Neuron (in vitro differentiated cells): ENCODE data around the gene GNPTG.

Experiments used
- H2AFZ ChIP-seq: one replicate; pipeline ENCODE4 v1.6.1; 2013; ENCODE audit warnings: low read depth, mild to moderate bottlenecking, inconsistent platforms, low read length, moderate library complexity
- H3K27me3 ChIP-seq: one replicate; pipeline ENCODE4 v1.6.1; 2013; ENCODE audit warnings: low read length; ENCODE audit not compliant: insufficient read depth
- H3K36me3 ChIP-seq: one replicate; pipeline ENCODE4 v1.6.1; 2013; ENCODE audit warnings: low read length; ENCODE audit not compliant: insufficient read depth
- H3K4me1 ChIP-seq: one replicate; pipeline ENCODE4 v1.6.1; 2013; ENCODE audit warnings: low read length; ENCODE audit not compliant: insufficient read depth
- H3K4me3 ChIP-seq: 2 replicates; pipeline ENCODE4 v1.5.1; 2013; ENCODE audit warnings: mild to moderate bottlenecking, low read length, moderate library complexity
- H3K9me3 ChIP-seq: one replicate; pipeline ENCODE4 v1.6.1; 2013; ENCODE audit warnings: low read length

Gene GNPTG

GRCh38 chr16:1313721-1314369, 37.9 kb upstream of the GNPTG start:
- Histone ChIP-seq H3K36me3 (peaks cover 70% of the 10 kb centered on the region), H3K27me3 (no peaks in the 10 kb centered on the region), H3K4me3 (no peak overlapping the region), H2AFZ (no peak overlapping the region), H3K9me3 (no peaks in the 10 kb centered on the region), H3K4me1 (peaks cover 24% of the 10 kb centered on the region)

DNA sequence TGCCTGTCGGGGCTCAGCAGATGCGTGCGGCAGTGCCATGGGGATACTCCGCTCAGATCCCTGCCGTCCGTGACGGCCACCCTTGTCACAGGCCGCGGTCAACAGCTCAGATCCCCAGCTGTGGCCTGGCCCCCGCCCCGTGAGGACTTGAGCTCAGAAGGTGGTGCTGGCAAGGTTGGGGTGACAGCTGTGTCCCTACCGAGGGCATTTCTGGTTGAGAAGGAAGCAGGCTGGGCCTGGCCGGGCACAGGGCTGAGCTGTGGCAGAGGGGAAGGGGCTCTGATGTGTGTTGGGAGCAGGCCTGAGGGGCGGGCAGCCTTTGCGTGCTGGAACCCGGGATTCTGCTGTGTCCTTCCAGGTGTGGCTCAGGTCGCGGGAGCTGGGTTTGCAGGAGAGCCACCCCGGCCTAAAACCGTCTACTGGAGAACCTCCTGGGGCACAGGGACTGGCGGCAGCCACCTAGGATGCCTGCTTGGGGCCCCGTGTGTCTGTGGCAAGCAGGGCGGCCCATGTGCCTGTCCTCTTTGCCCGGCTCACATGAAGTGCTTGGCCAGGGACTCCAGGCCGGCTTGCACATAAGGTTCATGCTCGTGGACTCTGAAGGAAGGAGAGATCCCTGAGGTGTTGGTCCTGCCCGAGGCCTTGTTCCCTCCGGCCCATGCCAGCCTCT, 37.2 kb upstream of the GNPTG start:
- peaks cover 76% of the 10 kb centered on the region for H3K36me3 ChIP-seq
- H3K27me3 ChIP-seq: no peaks in the 10 kb centered on the region
- H3K4me1 ChIP-seq: peaks cover 24% of the 10 kb centered on the region
- H2AFZ ChIP-seq: no peak overlapping the region
- H3K4me3 ChIP-seq: no peak overlapping the region
- H3K9me3 ChIP-seq: no peaks in the 10 kb centered on the region

GRCh38 chr16:1315081-1316032, 36.4 kb upstream of the GNPTG start:
- Histone ChIP-seq H3K27me3 (no peaks in the 10 kb centered on the region), H2AFZ (no peak overlapping the region), H3K4me3 (no peak overlapping the region), H3K4me1 (peaks cover 22% of the 10 kb centered on the region), H3K9me3 (no peaks in the 10 kb centered on the region), H3K36me3 (peaks cover 85% of the 10 kb centered on the region)

GRCh38 chr16:1316033-1316405, 35.7 kb upstream of the GNPTG start:
- no peak overlapping the region for H2AFZ ChIP-seq
- H3K4me1 ChIP-seq: peaks cover 15% of the 10 kb centered on the region
- H3K36me3 ChIP-seq: peaks cover 91% of the 10 kb centered on the region
- no peaks in the 10 kb centered on the region for H3K27me3 ChIP-seq
- H3K4me3 ChIP-seq: no peak overlapping the region
- H3K9me3 ChIP-seq: no peaks in the 10 kb centered on the region

DNA sequence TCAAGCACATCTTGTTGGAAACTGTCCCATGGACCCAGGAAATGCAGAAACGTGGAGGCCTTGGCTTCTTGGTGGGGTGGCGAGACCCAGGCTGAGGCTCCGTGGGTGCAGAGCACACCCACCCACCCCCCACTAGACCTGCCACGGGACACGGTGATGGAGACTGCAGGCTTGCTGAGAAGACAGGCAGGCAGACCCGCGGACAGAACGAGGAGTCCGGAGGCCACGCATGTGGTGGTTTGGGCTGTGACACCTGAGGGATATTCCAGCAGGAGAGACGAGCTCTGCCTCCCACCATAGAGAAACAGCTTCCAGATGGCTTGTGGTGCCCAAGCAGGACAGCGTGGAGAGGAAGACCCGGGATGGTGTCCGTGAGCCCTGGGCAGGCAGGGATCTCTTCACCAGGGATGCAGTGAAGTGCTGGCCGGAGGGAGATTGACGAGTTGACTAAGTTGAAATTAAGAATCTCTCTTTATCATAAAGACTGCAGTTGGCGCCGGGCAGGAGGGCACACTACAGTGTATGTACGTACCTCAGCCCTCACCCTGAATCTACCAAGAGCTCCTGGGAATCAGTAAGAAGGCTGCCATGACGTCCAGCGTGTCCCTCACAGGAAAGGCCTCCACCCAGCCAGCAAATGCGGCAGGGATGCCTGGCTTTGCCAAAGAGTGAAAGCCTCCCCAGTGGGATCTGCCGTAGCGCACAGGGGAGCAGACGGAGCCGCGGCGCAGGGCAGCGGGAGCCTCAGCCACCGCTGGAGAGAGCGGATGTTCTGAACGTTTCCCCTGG, 34.1 kb upstream of the GNPTG start:
- Histone ChIP-seq H3K36me3 (peaks cover 88% of the 10 kb centered on the region), H3K4me1 (no peaks in the 10 kb centered on the region), H2AFZ (no peak overlapping the region), H3K4me3 (no peak overlapping the region), H3K9me3 (no peaks in the 10 kb centered on the region), H3K27me3 (no peaks in the 10 kb centered on the region)

- Histone ChIP-seq H3K4me3 (no peak overlapping the region), H3K9me3 (no peaks in the 10 kb centered on the region), H3K36me3 (peaks cover 86% of the 10 kb centered on the region), H3K27me3 (no peaks in the 10 kb centered on the region), H2AFZ (no peak overlapping the region), H3K4me1 (no peaks in the 10 kb centered on the region)
Observed at GRCh38 chr16:1318268-1318545, 33.5 kb upstream of the GNPTG start.

GRCh38 chr16:1319041-1319440, 32.7 kb upstream of the GNPTG start:
- Histone ChIP-seq H2AFZ (no peak overlapping the region), H3K27me3 (no peaks in the 10 kb centered on the region), H3K9me3 (no peaks in the 10 kb centered on the region), H3K36me3 (peaks cover 88% of the 10 kb centered on the region), H3K4me1 (no peaks in the 10 kb centered on the region), H3K4me3 (no peak overlapping the region)

DNA sequence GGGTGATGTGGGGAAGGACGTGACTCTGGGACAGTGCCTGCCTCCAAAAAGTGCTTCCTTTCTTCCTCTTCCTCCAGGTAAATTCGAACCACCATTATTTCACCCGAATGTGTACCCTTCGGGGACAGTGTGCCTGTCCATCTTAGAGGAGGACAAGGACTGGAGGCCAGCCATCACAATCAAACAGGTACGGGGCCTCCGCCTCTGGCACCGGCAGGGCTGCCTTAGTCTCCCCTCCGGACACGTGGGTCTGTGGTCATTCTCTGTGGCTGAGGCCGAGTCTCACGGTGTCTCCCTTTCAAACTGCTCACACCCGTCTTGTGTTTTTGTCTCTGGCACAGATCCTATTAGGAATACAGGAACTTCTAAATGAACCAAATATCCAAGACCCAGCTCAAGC, 31.6 kb upstream of the GNPTG start:
- H2AFZ ChIP-seq: no peak overlapping the region
- H3K36me3 ChIP-seq: peaks cover 85% of the 10 kb centered on the region
- H3K4me3 ChIP-seq: no peak overlapping the region
- no peaks in the 10 kb centered on the region for H3K27me3 ChIP-seq
- no peaks in the 10 kb centered on the region for H3K4me1 ChIP-seq
- no peaks in the 10 kb centered on the region for H3K9me3 ChIP-seq

DNA sequence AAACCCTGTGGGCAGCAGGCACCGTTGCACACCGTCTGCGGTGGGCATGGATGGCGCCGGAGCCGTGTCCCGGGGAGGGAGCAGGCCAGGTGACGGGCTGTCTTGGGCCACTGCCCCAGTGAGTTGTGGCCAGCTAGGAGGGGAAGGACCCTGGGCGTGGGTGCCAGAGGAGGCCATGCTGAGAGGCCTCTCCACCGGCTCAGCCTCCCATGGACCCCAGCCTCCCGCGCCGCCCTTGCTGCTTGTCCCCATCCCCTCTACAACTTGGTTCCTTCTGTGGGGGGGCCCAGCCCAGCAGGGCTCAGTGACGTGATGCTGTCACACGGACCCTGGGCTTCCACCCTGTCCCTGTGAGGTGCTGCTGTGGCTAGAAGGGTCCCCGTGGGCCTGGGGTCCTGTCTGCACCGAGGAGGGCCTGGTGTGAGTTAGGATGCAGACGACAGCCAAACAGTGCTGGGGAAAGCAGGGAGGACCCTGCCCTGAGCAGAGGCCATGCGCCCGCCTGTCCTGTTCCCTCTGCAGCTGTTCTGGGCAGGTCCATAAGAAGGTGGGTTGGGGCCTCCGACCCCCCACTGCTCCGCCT, 31.0 kb upstream of the GNPTG start:
- H3K4me3 ChIP-seq: no peak overlapping the region
- H3K27me3 ChIP-seq: no peaks in the 10 kb centered on the region
- H3K9me3 ChIP-seq: no peaks in the 10 kb centered on the region
- peaks cover 84% of the 10 kb centered on the region for H3K36me3 ChIP-seq
- no peaks in the 10 kb centered on the region for H3K4me1 ChIP-seq
- H2AFZ ChIP-seq: no peak overlapping the region

- Histone ChIP-seq H2AFZ (no peak overlapping the region), H3K36me3 (peaks cover 69% of the 10 kb centered on the region), H3K4me1 (no peaks in the 10 kb centered on the region), H3K27me3 (no peaks in the 10 kb centered on the region), H3K9me3 (no peaks in the 10 kb centered on the region), H3K4me3 (no peak overlapping the region)
Observed at GRCh38 chr16:1322407-1322806, 29.3 kb upstream of the GNPTG start.

- Histone ChIP-seq H2AFZ (no peak overlapping the region), H3K36me3 (peaks cover 57% of the 10 kb centered on the region), H3K4me3 (no peak overlapping the region), H3K4me1 (no peaks in the 10 kb centered on the region), H3K27me3 (no peaks in the 10 kb centered on the region), H3K9me3 (no peaks in the 10 kb centered on the region)
Observed at GRCh38 chr16:1323296-1324239, 28.2 kb upstream of the GNPTG start.
